Fibroblast of villous mesenchyme (primary cell): Measurements from ENCODE around the gene SRGAP3. TPM values are rescaled to one million over a fixed set of nuclear protein-coding genes. Genes with fewer than 3 reads are reported as not detected.

Experiments
- DNase-seq: peaks from one replicate; pipeline ENCODE4 v3.0.0-alpha.2; 2010; ENCODE audit warnings: low read depth
- H3K4me3 ChIP-seq: 2 replicates; pipeline ENCODE4 v1.5.1; 2011; ENCODE audit warnings: low read depth, mild to moderate bottlenecking, low read length
- total RNA-seq: library from RNA; depleted of rRNA; stranded (reverse); fragments of >200 nt; gene quantifications from 2 replicates; pipeline ENCODE4 v1.2.3, GENCODE V29; 2012
- TF ChIP-seq, protein P1 (sequence below): IDR thresholded peaks from 2 replicates; pipeline ENCODE4 v1.5.1; 2012; ENCODE audit warnings: low read depth, mild to moderate bottlenecking, low read length; ENCODE audit not compliant: insufficient read depth

Gene SRGAP3
- total RNA-seq, 1 donor, result 3.5 TPM

DNA sequence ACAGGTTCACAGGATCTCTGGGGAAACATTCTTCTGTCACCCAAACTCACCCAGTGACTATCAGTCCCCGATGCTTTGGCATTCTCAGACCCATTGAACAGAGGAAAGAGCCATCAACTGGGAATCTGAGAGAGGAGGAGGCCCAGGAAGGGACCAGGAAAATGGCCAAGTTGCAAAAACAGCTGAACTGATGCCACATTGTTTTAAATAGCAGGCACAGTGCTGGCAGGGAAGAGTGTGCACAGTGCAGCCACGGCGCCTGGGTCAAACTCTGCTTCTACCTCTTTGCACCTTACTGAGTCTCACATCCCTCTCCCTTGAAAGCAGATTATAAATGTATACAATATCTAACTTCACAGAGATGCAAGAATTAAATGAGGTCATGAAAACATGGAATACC, 66.4 kb downstream of the SRGAP3 start:
- H3K4me3 ChIP-seq, result no peak overlapping the region
- TF ChIP-seq, protein P1, sequence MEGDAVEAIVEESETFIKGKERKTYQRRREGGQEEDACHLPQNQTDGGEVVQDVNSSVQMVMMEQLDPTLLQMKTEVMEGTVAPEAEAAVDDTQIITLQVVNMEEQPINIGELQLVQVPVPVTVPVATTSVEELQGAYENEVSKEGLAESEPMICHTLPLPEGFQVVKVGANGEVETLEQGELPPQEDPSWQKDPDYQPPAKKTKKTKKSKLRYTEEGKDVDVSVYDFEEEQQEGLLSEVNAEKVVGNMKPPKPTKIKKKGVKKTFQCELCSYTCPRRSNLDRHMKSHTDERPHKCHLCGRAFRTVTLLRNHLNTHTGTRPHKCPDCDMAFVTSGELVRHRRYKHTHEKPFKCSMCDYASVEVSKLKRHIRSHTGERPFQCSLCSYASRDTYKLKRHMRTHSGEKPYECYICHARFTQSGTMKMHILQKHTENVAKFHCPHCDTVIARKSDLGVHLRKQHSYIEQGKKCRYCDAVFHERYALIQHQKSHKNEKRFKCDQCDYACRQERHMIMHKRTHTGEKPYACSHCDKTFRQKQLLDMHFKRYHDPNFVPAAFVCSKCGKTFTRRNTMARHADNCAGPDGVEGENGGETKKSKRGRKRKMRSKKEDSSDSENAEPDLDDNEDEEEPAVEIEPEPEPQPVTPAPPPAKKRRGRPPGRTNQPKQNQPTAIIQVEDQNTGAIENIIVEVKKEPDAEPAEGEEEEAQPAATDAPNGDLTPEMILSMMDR, result no peak
- no peak for DNase-seq

DNA sequence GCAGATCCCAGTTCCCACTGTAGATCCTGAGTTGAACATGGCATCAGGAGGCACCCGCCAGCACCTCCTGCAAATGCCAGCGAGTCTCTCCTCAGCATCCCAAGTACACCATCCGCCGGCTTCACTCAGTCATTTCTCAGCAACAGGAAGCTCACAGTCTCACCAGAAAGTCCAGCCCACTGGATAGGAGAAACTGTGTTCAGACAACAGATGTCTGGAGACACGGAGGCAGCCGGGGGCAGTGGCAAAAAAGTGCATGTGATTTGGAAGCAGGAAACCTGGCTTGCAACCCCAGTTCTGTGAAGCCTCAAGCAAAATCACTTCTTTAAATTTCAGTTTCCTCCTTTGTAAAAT, 68.7 kb downstream of the SRGAP3 start:
- H3K4me3 ChIP-seq, result no peak overlapping the region
- TF ChIP-seq, protein P1, result no peak

DNA sequence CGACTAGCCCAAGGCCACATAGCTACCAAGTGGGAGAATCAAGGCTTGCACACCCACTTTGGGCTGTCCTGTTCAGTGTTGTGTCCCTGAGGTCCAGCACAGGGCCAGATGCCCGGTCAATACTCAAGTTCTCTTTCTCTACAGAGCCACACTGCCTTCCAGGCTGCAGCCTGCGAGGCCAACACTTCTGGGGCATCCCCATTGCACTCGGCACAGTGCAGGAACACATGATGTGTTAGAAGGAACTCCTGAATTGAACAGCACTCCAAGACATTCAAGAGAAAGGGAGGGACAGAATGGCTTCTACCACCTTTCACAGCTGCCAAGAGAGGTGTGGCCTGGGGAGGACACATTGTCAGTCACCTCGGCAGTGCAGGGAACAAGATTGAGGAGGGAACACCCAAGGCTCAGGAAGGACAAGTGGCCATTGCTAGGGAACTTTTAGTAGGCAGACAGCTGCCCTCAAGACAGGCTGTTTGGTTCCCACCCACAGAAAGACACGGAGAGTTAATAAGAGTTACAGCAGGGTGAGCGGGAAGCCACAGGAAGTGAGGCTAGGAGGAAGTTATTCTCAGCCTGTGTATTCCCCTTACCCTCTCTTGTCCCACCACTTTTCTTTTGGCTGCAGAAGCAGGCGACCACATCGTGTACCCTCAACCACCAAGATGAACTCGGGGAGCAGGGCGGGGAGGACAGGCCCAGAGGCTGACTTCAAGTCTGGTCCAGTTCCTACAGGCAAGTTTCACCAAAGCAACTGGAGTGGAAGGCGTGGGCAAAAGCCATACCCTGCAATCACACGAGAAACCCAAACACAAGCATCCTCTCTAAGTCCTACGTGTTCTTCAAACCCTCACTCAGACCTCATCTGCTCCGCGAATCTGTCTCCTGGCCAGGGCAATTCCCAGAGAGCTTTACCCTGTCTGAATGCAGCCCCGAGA, 69.4 kb downstream of the SRGAP3 start:
- TF ChIP-seq, protein P1, result no peak
- H3K4me3 ChIP-seq, result no peak overlapping the region
- no peak for DNase-seq

More for the DNA sequence above, 68.7 kb downstream of the SRGAP3 start:
- no peak for DNase-seq

DNA sequence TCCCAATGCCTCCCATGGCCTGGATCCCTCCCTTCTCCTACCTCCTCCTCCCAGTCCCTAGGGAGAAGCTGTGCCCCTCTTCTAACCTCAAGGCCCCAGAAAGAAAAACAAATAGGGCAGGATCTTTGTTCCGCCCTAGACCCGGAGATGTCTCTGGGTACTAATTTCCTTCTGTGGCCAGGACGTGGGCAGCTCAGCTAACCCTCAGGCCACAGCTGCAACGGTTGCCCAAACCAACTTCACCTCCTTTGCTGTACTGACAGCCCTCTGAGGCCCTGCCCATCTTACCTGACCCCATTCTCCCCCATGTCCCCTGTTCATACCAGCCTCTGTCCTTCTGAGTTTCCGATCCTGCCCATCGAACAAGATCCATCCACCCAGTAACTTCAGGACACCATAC, 70.7 kb downstream of the SRGAP3 start:
- TF ChIP-seq, protein P1, result no peak
- no peak overlapping the region for H3K4me3 ChIP-seq

DNA sequence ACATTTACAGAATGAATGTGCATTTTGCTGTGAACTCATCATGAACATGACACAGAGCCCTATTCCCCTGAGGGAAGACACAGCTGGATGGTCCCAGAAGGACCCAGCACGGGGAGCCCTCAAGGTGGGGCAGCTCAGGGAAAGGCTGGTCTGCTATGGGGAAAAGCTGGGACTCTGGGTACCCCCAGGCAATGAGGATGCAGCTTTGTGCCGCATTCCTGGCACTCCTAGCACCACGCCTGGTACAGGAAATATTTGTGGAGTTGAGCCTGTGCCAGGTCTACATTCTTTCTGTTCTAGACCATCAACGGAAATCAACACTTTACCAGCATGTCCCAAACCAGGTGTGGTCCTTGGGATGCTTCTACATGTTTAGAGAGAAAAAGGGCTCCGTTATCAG, 74.0 kb downstream of the SRGAP3 start:
- DNase-seq, result no peak
- H3K4me3 ChIP-seq, result no peak overlapping the region
- TF ChIP-seq, protein P1, result no peak

More for the DNA sequence above, 70.7 kb downstream of the SRGAP3 start:
- no peak for DNase-seq

DNA sequence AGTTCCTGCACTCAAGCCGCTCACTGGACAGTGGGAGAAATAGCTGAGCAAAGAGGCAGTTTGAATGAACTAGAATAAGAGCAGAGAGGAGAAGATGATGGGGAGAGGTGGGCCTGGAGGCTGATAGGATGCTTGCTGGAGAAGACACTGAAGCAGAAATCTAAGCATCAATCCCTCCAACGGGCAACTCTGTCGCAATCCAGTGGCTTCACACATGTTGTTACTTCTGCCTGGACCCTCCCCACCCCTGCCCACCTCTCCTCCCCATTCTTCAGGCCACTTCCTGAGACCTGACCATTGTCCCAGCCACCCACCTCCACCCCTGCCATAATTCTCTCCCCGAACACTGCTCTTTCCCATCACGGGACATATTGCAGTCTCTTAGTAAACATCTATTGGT, 76.0 kb downstream of the SRGAP3 start:
- DNase-seq, result no peak
- no peak overlapping the region for H3K4me3 ChIP-seq
- TF ChIP-seq, protein P1, result no peak

DNA sequence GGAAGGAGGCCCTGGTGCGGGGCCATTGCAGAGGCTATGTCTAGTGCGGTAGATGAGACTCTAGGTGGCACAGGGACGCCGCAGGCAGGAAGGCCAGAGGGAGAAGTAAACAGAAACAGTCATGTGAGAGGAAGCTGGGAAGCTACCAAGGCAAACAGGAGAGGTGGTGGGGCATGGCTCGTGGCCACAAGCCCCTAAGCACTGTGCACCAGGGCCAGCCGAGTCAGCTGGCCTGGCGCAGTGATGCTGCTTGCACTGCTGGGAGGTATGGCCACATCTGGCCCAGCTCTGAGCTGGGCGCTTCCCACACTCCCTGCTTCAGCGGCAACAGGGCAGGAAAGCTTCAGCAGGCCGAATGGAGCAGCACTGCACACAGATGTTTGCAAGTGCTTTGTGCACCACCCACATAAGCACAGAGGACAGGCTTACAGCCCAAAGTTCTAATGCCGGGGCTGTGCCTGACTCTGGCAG, 76.6 kb downstream of the SRGAP3 start:
- no peak for DNase-seq
- TF ChIP-seq, protein P1, result no peak
- H3K4me3 ChIP-seq, result no peak overlapping the region
